ENCODE data around the gene SLC23A1.

GRCh38 chr5:139360384-139360783, 22.7 kb downstream of the SLC23A1 start:
- TF ChIP-seq, protein P1, sequence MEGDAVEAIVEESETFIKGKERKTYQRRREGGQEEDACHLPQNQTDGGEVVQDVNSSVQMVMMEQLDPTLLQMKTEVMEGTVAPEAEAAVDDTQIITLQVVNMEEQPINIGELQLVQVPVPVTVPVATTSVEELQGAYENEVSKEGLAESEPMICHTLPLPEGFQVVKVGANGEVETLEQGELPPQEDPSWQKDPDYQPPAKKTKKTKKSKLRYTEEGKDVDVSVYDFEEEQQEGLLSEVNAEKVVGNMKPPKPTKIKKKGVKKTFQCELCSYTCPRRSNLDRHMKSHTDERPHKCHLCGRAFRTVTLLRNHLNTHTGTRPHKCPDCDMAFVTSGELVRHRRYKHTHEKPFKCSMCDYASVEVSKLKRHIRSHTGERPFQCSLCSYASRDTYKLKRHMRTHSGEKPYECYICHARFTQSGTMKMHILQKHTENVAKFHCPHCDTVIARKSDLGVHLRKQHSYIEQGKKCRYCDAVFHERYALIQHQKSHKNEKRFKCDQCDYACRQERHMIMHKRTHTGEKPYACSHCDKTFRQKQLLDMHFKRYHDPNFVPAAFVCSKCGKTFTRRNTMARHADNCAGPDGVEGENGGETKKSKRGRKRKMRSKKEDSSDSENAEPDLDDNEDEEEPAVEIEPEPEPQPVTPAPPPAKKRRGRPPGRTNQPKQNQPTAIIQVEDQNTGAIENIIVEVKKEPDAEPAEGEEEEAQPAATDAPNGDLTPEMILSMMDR (IDR thresholded peaks at IDR 0.05; ENCODE audit: poor library complexity), result no peak
- TF ChIP-seq EZH2 (IDR thresholded peaks at IDR 0.05; ENCODE audit: borderline replicate concordance), result no peak
